PC-3 (cell line): Measurements from ENCODE around the gene CIP2A.

Source experiments
- EZH2 ChIP-seq: fragments of 300-600 bp; sonication (generic); IDR thresholded peaks from one replicate; pipeline ENCODE4 v1.6.1; 2017; ENCODE audit warnings: antibody characterized with exemption, mild to moderate bottlenecking, low read length; ENCODE audit not compliant: unreplicated experiment
- EZH2phosphoT487 ChIP-seq: fragments of 300-600 bp; sonication (generic); IDR thresholded peaks from 2 replicates; pipeline ENCODE4 v1.6.1; 2018; ENCODE audit warnings: mild to moderate bottlenecking, antibody characterized with exemption, low read length, borderline replicate concordance
- TF ChIP-seq, protein P1 (sequence below): fragments of 300-600 bp; sonication (generic); conservative IDR thresholded peaks from 2 replicates; pipeline ENCODE4 v1.5.1; 2017; ENCODE audit warnings: antibody characterized with exemption, low read depth, mild to moderate bottlenecking, low read length

GRCh38 chr3:108511055-108511454 lies 78.2 kb downstream of the CIP2A start:
- TF ChIP-seq, protein P1, sequence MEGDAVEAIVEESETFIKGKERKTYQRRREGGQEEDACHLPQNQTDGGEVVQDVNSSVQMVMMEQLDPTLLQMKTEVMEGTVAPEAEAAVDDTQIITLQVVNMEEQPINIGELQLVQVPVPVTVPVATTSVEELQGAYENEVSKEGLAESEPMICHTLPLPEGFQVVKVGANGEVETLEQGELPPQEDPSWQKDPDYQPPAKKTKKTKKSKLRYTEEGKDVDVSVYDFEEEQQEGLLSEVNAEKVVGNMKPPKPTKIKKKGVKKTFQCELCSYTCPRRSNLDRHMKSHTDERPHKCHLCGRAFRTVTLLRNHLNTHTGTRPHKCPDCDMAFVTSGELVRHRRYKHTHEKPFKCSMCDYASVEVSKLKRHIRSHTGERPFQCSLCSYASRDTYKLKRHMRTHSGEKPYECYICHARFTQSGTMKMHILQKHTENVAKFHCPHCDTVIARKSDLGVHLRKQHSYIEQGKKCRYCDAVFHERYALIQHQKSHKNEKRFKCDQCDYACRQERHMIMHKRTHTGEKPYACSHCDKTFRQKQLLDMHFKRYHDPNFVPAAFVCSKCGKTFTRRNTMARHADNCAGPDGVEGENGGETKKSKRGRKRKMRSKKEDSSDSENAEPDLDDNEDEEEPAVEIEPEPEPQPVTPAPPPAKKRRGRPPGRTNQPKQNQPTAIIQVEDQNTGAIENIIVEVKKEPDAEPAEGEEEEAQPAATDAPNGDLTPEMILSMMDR: no peak
- TF ChIP-seq EZH2 (no peak), EZH2phosphoT487 (no peak)
